ENCODE results near the gene SLC25A21.

The SLC25A21 gene

GRCh38 chr14:36649872-36650650 lies 522.3 kb downstream of the SLC25A21 start:
- Histone ChIP-seq H3K18ac (ENCODE audit: low read length) (no peak overlapping the region), H2BK12ac (ENCODE audit: low read length) (no peak overlapping the region), H3K23ac (ENCODE audit: low read depth, low read length, poor library complexity) (no peak overlapping the region), H3K14ac (ENCODE audit: low read length) (no peak overlapping the region), H2BK5ac (ENCODE audit: low read length) (no peak overlapping the region), H4K8ac (ENCODE audit: low read depth, low read length) (no peak overlapping the region), H3K27me3 (ENCODE audit: control insufficient read depth in 3 of 3, insufficient read depth in 3 of 3, low read depth in 1 of 3, low read length in 3 of 3) (peaks cover 37 to 100% (median 89%) of the 10 kb centered on the region in 3 experiments), H2AFZ (ENCODE audit: low read length) (no peak overlapping the region), H3K36me3 (replicated peaks in 1 of 2; ENCODE audit: control insufficient read depth in 2 of 2, insufficient read depth in 2 of 2, low read length in 2 of 2) (no peaks in the 10 kb centered on the region), H3K79me1 (ENCODE audit: low read depth, low read length) (no peaks in the 10 kb centered on the region), H3K27ac (replicated peaks; ENCODE audit: low read length) (no peak overlapping the region), H3K9ac (ENCODE audit: low read depth, low read length, poor library complexity) (no peak overlapping the region), H2BK120ac (ENCODE audit: low read depth, low read length) (no peak overlapping the region), H3K9me3 (replicated peaks in 1 of 2; ENCODE audit: control insufficient read depth in 2 of 2, insufficient read depth in 1 of 2, low read depth in 1 of 2, low read length in 2 of 2) (peaks cover 0 to 3% of the 10 kb centered on the region in 2 donors), H2AK5ac (ENCODE audit: low read depth, low read length) (no peak overlapping the region), H3K4ac (ENCODE audit: low read length) (no peak overlapping the region), H4K91ac (ENCODE audit: low read depth, low read length, poor library complexity) (no peak overlapping the region), H3K4me2 (ENCODE audit: insufficient read depth, low read length, poor library complexity, severe bottlenecking) (no peak overlapping the region), H3K4me1 (ENCODE audit: control insufficient read depth in 2 of 2, insufficient read depth in 1 of 2, low read depth in 1 of 2, low read length in 2 of 2) (peaks cover 4 to 5% of the 10 kb centered on the region in 2 donors), H3K4me3 (ENCODE audit: low read length in 2 of 2) (no peak overlapping the region), H2BK15ac (ENCODE audit: low read length) (no peak overlapping the region)
- no CpG with 5 or more reads among the region's 4 CpGs for WGBS, 2 donors (ENCODE audit: extremely low coverage in 2 of 2, insufficient read length in 2 of 2, insufficient replicate concordance in 1 of 2)
- no peak for DNase-seq (ENCODE audit: low spot score)

- Histone ChIP-seq H2AFZ (ENCODE audit: low read length) (peak overlapping the region; percentile 95), H2BK15ac (ENCODE audit: low read length) (no peak overlapping the region), H4K8ac (ENCODE audit: low read depth, low read length) (no peak overlapping the region), H3K4ac (ENCODE audit: low read length) (no peak overlapping the region), H3K14ac (ENCODE audit: low read length) (peak overlapping the region; percentile 21), H2BK120ac (ENCODE audit: low read depth, low read length) (no peak overlapping the region), H2BK5ac (ENCODE audit: low read length) (peak overlapping the region; percentile 22), H3K9me3 (replicated peaks in 1 of 2; ENCODE audit: control insufficient read depth in 2 of 2, insufficient read depth in 1 of 2, low read depth in 1 of 2, low read length in 2 of 2) (no peaks in the 10 kb centered on the region), H3K79me1 (ENCODE audit: low read depth, low read length) (no peaks in the 10 kb centered on the region), H3K23ac (ENCODE audit: low read depth, low read length, poor library complexity) (peak overlapping the region; percentile 17), H3K4me3 (ENCODE audit: low read length in 2 of 2) (peak overlapping the region; percentile 47 to 77), H3K4me2 (ENCODE audit: insufficient read depth, low read length, poor library complexity, severe bottlenecking) (peak overlapping the region; percentile 97), H3K36me3 (replicated peaks in 1 of 2; ENCODE audit: control insufficient read depth in 2 of 2, insufficient read depth in 2 of 2, low read length in 2 of 2) (no peaks in the 10 kb centered on the region), H3K27ac (replicated peaks; ENCODE audit: low read length) (no peak overlapping the region), H3K27me3 (ENCODE audit: control insufficient read depth in 3 of 3, insufficient read depth in 3 of 3, low read depth in 1 of 3, low read length in 3 of 3) (peaks cover 24 to 92% (median 73%) of the 10 kb centered on the region in 3 experiments), H4K91ac (ENCODE audit: low read depth, low read length, poor library complexity) (no peak overlapping the region), H2BK12ac (ENCODE audit: low read length) (no peak overlapping the region), H2AK5ac (ENCODE audit: low read depth, low read length) (no peak overlapping the region), H3K9ac (ENCODE audit: low read depth, low read length, poor library complexity) (peak overlapping the region; percentile 85), H3K4me1 (ENCODE audit: control insufficient read depth in 2 of 2, insufficient read depth in 1 of 2, low read depth in 1 of 2, low read length in 2 of 2) (peaks cover 4 to 5% of the 10 kb centered on the region in 2 donors), H3K18ac (ENCODE audit: low read length) (peak overlapping the region; percentile 90)
- no CpG with 5 or more reads among the region's 62 CpGs for WGBS, 2 donors (ENCODE audit: extremely low coverage in 2 of 2, insufficient read length in 2 of 2, insufficient replicate concordance in 1 of 2)
- DNase-seq (ENCODE audit: low spot score): no peak
Measured at GRCh38 chr14:36647824-36648753, 524.3 kb downstream of the SLC25A21 start.

GRCh38 chr14:36647417-36647823 lies 525.0 kb downstream of the SLC25A21 start:
- Histone ChIP-seq H2BK120ac (ENCODE audit: low read depth, low read length) (no peak overlapping the region), H2BK5ac (ENCODE audit: low read length) (peak overlapping the region; percentile 22), H3K79me1 (ENCODE audit: low read depth, low read length) (no peaks in the 10 kb centered on the region), H3K9ac (ENCODE audit: low read depth, low read length, poor library complexity) (peak overlapping the region; percentile 85), H3K4me3 (ENCODE audit: low read length in 2 of 2) (peak overlapping the region; percentile 47 to 77), H3K23ac (ENCODE audit: low read depth, low read length, poor library complexity) (peak overlapping the region; percentile 17), H2AK5ac (ENCODE audit: low read depth, low read length) (no peak overlapping the region), H3K9me3 (replicated peaks in 1 of 2; ENCODE audit: control insufficient read depth in 2 of 2, insufficient read depth in 1 of 2, low read depth in 1 of 2, low read length in 2 of 2) (no peaks in the 10 kb centered on the region), H3K4me2 (ENCODE audit: insufficient read depth, low read length, poor library complexity, severe bottlenecking) (peak overlapping the region; percentile 97), H2BK12ac (ENCODE audit: low read length) (no peak overlapping the region), H4K91ac (ENCODE audit: low read depth, low read length, poor library complexity) (no peak overlapping the region), H2AFZ (ENCODE audit: low read length) (peak overlapping the region; percentile 95), H3K18ac (ENCODE audit: low read length) (peak overlapping the region; percentile 90), H3K27me3 (ENCODE audit: control insufficient read depth in 3 of 3, insufficient read depth in 3 of 3, low read depth in 1 of 3, low read length in 3 of 3) (peaks cover 23 to 86% (median 67%) of the 10 kb centered on the region in 3 experiments), H2BK15ac (ENCODE audit: low read length) (no peak overlapping the region), H3K36me3 (replicated peaks in 1 of 2; ENCODE audit: control insufficient read depth in 2 of 2, insufficient read depth in 2 of 2, low read length in 2 of 2) (no peaks in the 10 kb centered on the region), H3K14ac (ENCODE audit: low read length) (peak overlapping the region; percentile 41), H3K27ac (replicated peaks; ENCODE audit: low read length) (no peak overlapping the region), H4K8ac (ENCODE audit: low read depth, low read length) (no peak overlapping the region), H3K4ac (ENCODE audit: low read length) (no peak overlapping the region), H3K4me1 (ENCODE audit: control insufficient read depth in 2 of 2, insufficient read depth in 1 of 2, low read depth in 1 of 2, low read length in 2 of 2) (peaks cover 4 to 5% of the 10 kb centered on the region in 2 donors)
- DNase-seq (ENCODE audit: low spot score): no peak
- no CpG with 5 or more reads among the region's 34 CpGs for WGBS, 2 donors (ENCODE audit: extremely low coverage in 2 of 2, insufficient read length in 2 of 2, insufficient replicate concordance in 1 of 2)

Data from neuronal stem cell (in vitro differentiated cells).